IMR-90 (cell line): Measurements from ENCODE around the gene ENPP6. TPM values are rescaled to one million over a fixed set of nuclear protein-coding genes. Genes with fewer than 3 reads are reported as not detected.
A peak's percentile ranks its signal among the peaks of the same experiment; 100 is the strongest.

Source experiments
- ATAC-seq: fragments of 200-7000 bp; cut with Tn5 transposase; 2 replicates; pipeline ENCODE4 v1.9.1; 2020; ENCODE audit warnings: low read depth, mild to moderate bottlenecking, moderate library complexity
- BruUV-seq: library from RNA; stranded (reverse); fragments of 400-500 nt; replicated peaks from 2 replicates; lab custom pipeline; 2021; lab: Mats Ljungman, UMichigan
- CTCF ChIA-PET: fragments of 300-600 bp; formaldehyde crosslinking; extraction: SDS; loops from one replicate; lab custom pipeline; 2021; ENCODE audit warnings: antibody characterized with exemption; lab: Yijun Ruan, JAX
- POLR2A ChIA-PET: fragments of 300-600 bp; sonication (Branson Sonifier 250); formaldehyde crosslinking; loops from one replicate; lab custom pipeline; 2022; ENCODE audit warnings: antibody characterized with exemption; ENCODE audit not compliant: unreplicated experiment; lab: Charles Lee
- DNase-seq: peaks from one replicate; pipeline ENCODE4 v3.0.0; 2013
- H2AFZ ChIP-seq: replicated peaks from 2 replicates; pipeline ENCODE3; 2013; ENCODE audit warnings: low read length, mild to moderate bottlenecking; ENCODE audit not compliant: poor library complexity
- H2AK5ac ChIP-seq: 2 replicates; pipeline ENCODE4 v1.6.1; 2013; ENCODE audit warnings: low read depth, low read length, inconsistent platforms
- H2AK9ac ChIP-seq: replicated peaks from 2 replicates; pipeline ENCODE3; 2013; ENCODE audit warnings: mild to moderate bottlenecking, low read depth, low read length, moderate library complexity; ENCODE audit not compliant: poor library complexity
- H2BK120ac ChIP-seq: 2 replicates; pipeline ENCODE4 v1.6.1; 2013; ENCODE audit warnings: low read depth, low read length, inconsistent platforms
- H2BK15ac ChIP-seq: 3 replicates; pipeline ENCODE4 v1.6.1; 2013; ENCODE audit warnings: low read depth, low read length, inconsistent platforms
- H2BK20ac ChIP-seq: 2 replicates; pipeline ENCODE4 v1.6.1; 2013; ENCODE audit warnings: low read depth, mild to moderate bottlenecking, inconsistent platforms, low read length, moderate library complexity
- H2BK5ac ChIP-seq: 2 replicates; pipeline ENCODE4 v1.6.1; 2013; ENCODE audit warnings: mild to moderate bottlenecking, low read depth, low read length, inconsistent platforms; ENCODE audit not compliant: poor library complexity, severe bottlenecking
- H3K14ac ChIP-seq: replicated peaks from 2 replicates; pipeline ENCODE4 v1.6.1; 2013; ENCODE audit warnings: low read depth, low read length, inconsistent platforms
- H3K18ac ChIP-seq: 2 replicates; pipeline ENCODE4 v1.6.1; 2013; ENCODE audit warnings: low read depth, low read length, control low read depth
- H3K23ac ChIP-seq: 2 replicates; pipeline ENCODE4 v1.6.1; 2013; ENCODE audit warnings: low read depth, low read length, inconsistent platforms
- H3K27ac ChIP-seq: 2 replicates; pipeline ENCODE4 v1.5.1; 2013; ENCODE audit warnings: mild to moderate bottlenecking, control low read depth, low read length; ENCODE audit not compliant: insufficient read depth
- H3K27me3 ChIP-seq: 2 replicates; pipeline ENCODE4 v1.6.1; 2013; ENCODE audit warnings: low read length; ENCODE audit not compliant: control insufficient read depth, insufficient read depth
- H3K36me3 ChIP-seq: 2 replicates; pipeline ENCODE4 v1.6.1; 2013; ENCODE audit warnings: low read length, mixed read lengths; ENCODE audit not compliant: control insufficient read depth, insufficient read depth
- H3K4ac ChIP-seq: 2 replicates; pipeline ENCODE4 v1.6.1; 2013; ENCODE audit warnings: low read depth, low read length, inconsistent platforms
- H3K4me1 ChIP-seq: 2 replicates; pipeline ENCODE4 v1.6.1; 2013; ENCODE audit warnings: low read length, mixed read lengths; ENCODE audit not compliant: control insufficient read depth, insufficient read depth
- H3K4me2 ChIP-seq: 2 replicates; pipeline ENCODE4 v1.6.1; 2013; ENCODE audit warnings: low read depth, mild to moderate bottlenecking, control low read depth, low read length, moderate library complexity
- H3K4me3 ChIP-seq: 2 replicates; pipeline ENCODE4 v1.5.1; 2013; ENCODE audit warnings: low read depth, mild to moderate bottlenecking, control low read depth, low read length, moderate library complexity; ENCODE audit not compliant: insufficient read depth
- H3K56ac ChIP-seq: 2 replicates; pipeline ENCODE4 v1.6.1; 2013; ENCODE audit warnings: low read length, inconsistent platforms; ENCODE audit not compliant: insufficient read depth; ENCODE audit errors: extremely low read depth
- H3K79me1 ChIP-seq, 2 experiments: 2 replicates each; pipeline ENCODE4 v1.6.1; 2013; ENCODE audit warnings: low read length in 2 of 2, inconsistent platforms in 1 of 2, low read depth in 1 of 2
- H3K9ac ChIP-seq: 2 replicates; pipeline ENCODE4 v1.6.1; 2013; ENCODE audit warnings: low read depth, low read length, control low read depth
- H3K9me1 ChIP-seq: 2 replicates; pipeline ENCODE4 v1.6.1; 2013; ENCODE audit warnings: low read length, inconsistent platforms; ENCODE audit not compliant: insufficient read depth
- H3K9me3 ChIP-seq: 2 replicates; pipeline ENCODE4 v1.6.1; 2013; ENCODE audit warnings: low read length; ENCODE audit not compliant: control insufficient read depth, insufficient read depth
- H4K20me1 ChIP-seq: 2 replicates; pipeline ENCODE4 v1.6.1; 2013; ENCODE audit warnings: low read length, inconsistent platforms; ENCODE audit not compliant: insufficient read depth
- H4K5ac ChIP-seq: 2 replicates; pipeline ENCODE4 v1.6.1; 2013; ENCODE audit warnings: mild to moderate bottlenecking, low read depth, low read length, control low read depth
- H4K8ac ChIP-seq, 2 experiments: 2 replicates each; pipeline ENCODE4 v1.6.1; 2013; ENCODE audit warnings: low read depth in 2 of 2, low read length in 2 of 2, control low read depth in 1 of 2, inconsistent platforms in 1 of 2
- H4K91ac ChIP-seq: 2 replicates; pipeline ENCODE4 v1.6.1; 2013; ENCODE audit warnings: low read depth, low read length, inconsistent platforms; ENCODE audit not compliant: insufficient read depth
- CTCF ChIP-seq: conservative IDR thresholded peaks from 2 replicates; pipeline ENCODE4 v1.5.1; 2012; ENCODE audit warnings: mild to moderate bottlenecking, low read depth, low read length, improper control_type of control experiment
- MAFK ChIP-seq: IDR thresholded peaks from 2 replicates; pipeline ENCODE4 v1.6.1; 2012; ENCODE audit warnings: low read depth, low read length, improper control_type of control experiment
- RAD21 ChIP-seq: IDR thresholded peaks from 2 replicates; pipeline ENCODE4 v1.6.1; 2012; ENCODE audit warnings: low read length, improper control_type of control experiment
- SMC3 ChIP-seq: fragments of 150-350 bp; IDR thresholded peaks from 2 replicates; pipeline ENCODE4 v1.6.1; 2016; ENCODE audit warnings: low read depth, mild to moderate bottlenecking, antibody characterized with exemption, low read length, moderate library complexity
- WGBS, 2 experiments: methylation state at CpG; one replicate each; pipeline versions ENCODE4 v1.1.5 to v1.1.7; 2013; ENCODE audit warnings: missing lambda C conversion rate in 2 of 2; ENCODE audit not compliant: insufficient read length in 1 of 2; ENCODE audit errors: extremely low coverage in 2 of 2; 5-methylcytosine and 5-hydroxymethylcytosine counted together
- dilution Hi-C: fragments of 300-500 bp; cut with HindIII; formaldehyde crosslinking; loops from one replicate; pipeline ENCODE4 v1.14.3; 2018; ENCODE audit warnings: low sequenced_read_pairs; ENCODE audit not compliant: unreplicated experiment
- in situ Hi-C: fragments of 300-500 bp; cut with MboI; formaldehyde crosslinking; loops from 3 replicates; pipeline ENCODE4 v1.14.3; 2019; ENCODE audit warnings: low sequenced_read_pairs, inconsistent platforms, mixed read lengths
- intact Hi-C: fragments of 100-400 bp; cut with micrococcal nuclease; formaldehyde crosslinking; loops from 2 replicates; pipeline ENCODE4 v1.10.0; 2022
- polyA plus RNA-seq, 3 experiments: library from polyadenylated mRNA; depleted of rRNA; stranded (reverse); fragments of >200 nt; gene quantifications; 2 replicates each; pipeline ENCODE4 v1.2.3, GENCODE V29; 2012; ENCODE audit warnings: low replicate concordance in 1 of 3
- total RNA-seq: library from RNA; depleted of rRNA; stranded (reverse); fragments of >200 nt; gene quantifications from 2 replicates; pipeline ENCODE4 v1.2.3, GENCODE V29; 2012

The ENPP6 gene
- total and polyA plus RNA-seq, 2 of the 4 experiments (the other 2 are of a cell fraction), result not detected

GRCh38 chr4:184163813-184164212 lies 53.9 kb downstream of the ENPP6 start:
- ChIA-PET POLR2A (no interaction called here), CTCF (interaction anchor here (0.8 kb wide), 2 partner anchors 13 to 60 kb away, joined by 3 read pairs; no protein-coding TSS in a partner anchor)
- H3K36me3 ChIP-seq, result no peaks in the 10 kb centered on the region
- H4K5ac ChIP-seq, result no peak overlapping the region
- H3K79me1 ChIP-seq, result no peaks in the 10 kb centered on the region
- peaks cover 2% of the 10 kb centered on the region; the same call in 1 of the 2 replicates for H3K4me1 ChIP-seq
- no peak overlapping the region for H2BK120ac ChIP-seq
- H3K14ac ChIP-seq, result no peak overlapping the region
- no peak overlapping the region for H3K4ac ChIP-seq
- DNase-seq, result peak; percentile 6
- H3K9me3 ChIP-seq, result no peaks in the 10 kb centered on the region
- no peak overlapping the region for H2BK5ac ChIP-seq
- no peak overlapping the region for H3K9ac ChIP-seq
- no TSS peak for BruUV-seq
- H2BK20ac ChIP-seq, result no peak overlapping the region
- H3K56ac ChIP-seq, result no peak overlapping the region
- no peak overlapping the region for H2AFZ ChIP-seq
- ATAC-seq, result peak; percentile 72
- H3K4me3 ChIP-seq, result no peak overlapping the region
- H4K91ac ChIP-seq, result no peak overlapping the region
- no peak overlapping the region for H2AK5ac ChIP-seq
- in situ Hi-C loops (no loop called here), intact Hi-C loops (loop anchor here (1.0 to 10.0 kb wide), 2 partner anchors 324 to 689 kb away; no protein-coding TSS in a partner anchor), dilution Hi-C loops (no loop called here)
- no peak overlapping the region for H2AK9ac ChIP-seq
- no peak overlapping the region for H4K8ac ChIP-seq
- no peaks in the 10 kb centered on the region for H4K20me1 ChIP-seq
- no peaks in the 10 kb centered on the region for H3K9me1 ChIP-seq
- H3K27ac ChIP-seq, result no peak overlapping the region
- H3K27me3 ChIP-seq, result peaks cover 7% of the 10 kb centered on the region; the same call in 1 of the 2 replicates
- H2BK15ac ChIP-seq, result no peak overlapping the region
- TF ChIP-seq RAD21 (peak; percentile 55), MAFK (no peak), CTCF (peak; percentile 54), SMC3 (peak; percentile 45)
- no peak overlapping the region for H3K4me2 ChIP-seq
- WGBS, 2 experiments, result no CpG with 5 or more reads among the region's 8 CpGs
- no peak overlapping the region for H3K23ac ChIP-seq
- no peak overlapping the region for H3K18ac ChIP-seq
